Measurements from ENCODE around the gene SYTL3. TPM values are rescaled to one million over a fixed set of nuclear protein-coding genes. Genes with fewer than 3 reads are reported as not detected.

Gene SYTL3
- total RNA-seq, 1 experiment from 2014 or later = 1.8 TPM

DNA sequence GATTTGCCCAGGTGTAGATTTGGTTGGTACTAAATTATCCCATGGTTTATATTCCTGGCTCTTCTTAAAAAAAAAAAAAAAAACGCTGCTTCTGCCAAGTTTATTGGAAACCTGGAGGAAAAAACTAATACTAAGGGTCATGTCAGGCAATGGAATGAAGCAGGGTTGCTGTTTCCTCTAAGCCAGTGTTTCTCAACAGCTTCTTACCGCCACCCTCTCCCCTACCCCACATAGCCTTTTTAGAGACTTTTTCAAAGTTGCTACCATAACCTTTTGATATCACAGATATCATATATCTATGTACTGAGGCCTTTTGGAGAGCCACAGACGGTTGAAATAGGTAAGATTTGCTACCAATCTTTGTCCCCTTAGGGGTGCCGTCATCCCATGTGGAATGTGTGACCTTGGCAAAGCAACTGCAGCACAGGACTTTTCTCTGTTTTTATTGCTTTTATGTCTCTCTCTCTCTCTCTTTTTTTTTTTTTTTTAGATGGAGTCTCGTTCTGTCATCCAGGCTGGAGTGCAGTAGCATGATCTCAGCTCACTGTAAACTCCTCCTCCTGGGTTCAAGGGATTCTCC, 35.0 kb downstream of the SYTL3 start:
- no peaks in the 10 kb centered on the region for H4K20me1 ChIP-seq (ENCODE audit: low read length)
- H3K4me3 ChIP-seq (ENCODE audit: low read length) = no peak overlapping the region
- H3K36me3 ChIP-seq (ENCODE audit: low read depth, low read length) = no peaks in the 10 kb centered on the region
- no peaks in the 10 kb centered on the region for H3K9me3 ChIP-seq (ENCODE audit: low read length)
- H3F3A ChIP-seq (ENCODE audit: low read length, unreplicated experiment) = no peaks in the 10 kb centered on the region
- H3K9ac ChIP-seq (ENCODE audit: low read length) = no peak overlapping the region
- POLR2A ChIA-PET (ENCODE audit: unreplicated experiment) = no interaction called here
- no TSS peak for BruUV-seq (replicated peaks)
- no peak overlapping the region for H2AFZ ChIP-seq (ENCODE audit: low read length)
- ATAC-seq = no peak
- H3K27me3 ChIP-seq (ENCODE audit: low read length) = no peaks in the 10 kb centered on the region
- no peak overlapping the region for H3K27ac ChIP-seq (ENCODE audit: low read length)
- intact Hi-C loops (cut with micrococcal nuclease) = loop anchor here (5.0 kb wide), 1 partner anchor 43 kb away; the partner anchor contains the start of gene DYNLT1
- CTCF ChIA-PET = no interaction called here
- H3K79me2 ChIP-seq (ENCODE audit: low read length) = no peaks in the 10 kb centered on the region
- no peak overlapping the region for H3K4me2 ChIP-seq (ENCODE audit: low read length)
- H3K9me2 ChIP-seq (replicated peaks; ENCODE audit: low read length) = no peaks in the 10 kb centered on the region
- H3K4me1 ChIP-seq (ENCODE audit: insufficient read depth, low read length) = peaks cover 29% of the 10 kb centered on the region
- TF ChIP-seq, protein P1, sequence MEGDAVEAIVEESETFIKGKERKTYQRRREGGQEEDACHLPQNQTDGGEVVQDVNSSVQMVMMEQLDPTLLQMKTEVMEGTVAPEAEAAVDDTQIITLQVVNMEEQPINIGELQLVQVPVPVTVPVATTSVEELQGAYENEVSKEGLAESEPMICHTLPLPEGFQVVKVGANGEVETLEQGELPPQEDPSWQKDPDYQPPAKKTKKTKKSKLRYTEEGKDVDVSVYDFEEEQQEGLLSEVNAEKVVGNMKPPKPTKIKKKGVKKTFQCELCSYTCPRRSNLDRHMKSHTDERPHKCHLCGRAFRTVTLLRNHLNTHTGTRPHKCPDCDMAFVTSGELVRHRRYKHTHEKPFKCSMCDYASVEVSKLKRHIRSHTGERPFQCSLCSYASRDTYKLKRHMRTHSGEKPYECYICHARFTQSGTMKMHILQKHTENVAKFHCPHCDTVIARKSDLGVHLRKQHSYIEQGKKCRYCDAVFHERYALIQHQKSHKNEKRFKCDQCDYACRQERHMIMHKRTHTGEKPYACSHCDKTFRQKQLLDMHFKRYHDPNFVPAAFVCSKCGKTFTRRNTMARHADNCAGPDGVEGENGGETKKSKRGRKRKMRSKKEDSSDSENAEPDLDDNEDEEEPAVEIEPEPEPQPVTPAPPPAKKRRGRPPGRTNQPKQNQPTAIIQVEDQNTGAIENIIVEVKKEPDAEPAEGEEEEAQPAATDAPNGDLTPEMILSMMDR (conservative IDR thresholded peaks at IDR 0.05; ENCODE audit: low read depth, low read length) = no peak
- TF ChIP-seq EZH2phosphoT487 (IDR thresholded peaks at IDR 0.05; ENCODE audit: borderline replicate concordance, low read length) (no peak), EZH2 (IDR thresholded peaks at IDR 0.05; ENCODE audit: low read length, unreplicated experiment) (no peak)
- no peak for DNase-seq

DNA sequence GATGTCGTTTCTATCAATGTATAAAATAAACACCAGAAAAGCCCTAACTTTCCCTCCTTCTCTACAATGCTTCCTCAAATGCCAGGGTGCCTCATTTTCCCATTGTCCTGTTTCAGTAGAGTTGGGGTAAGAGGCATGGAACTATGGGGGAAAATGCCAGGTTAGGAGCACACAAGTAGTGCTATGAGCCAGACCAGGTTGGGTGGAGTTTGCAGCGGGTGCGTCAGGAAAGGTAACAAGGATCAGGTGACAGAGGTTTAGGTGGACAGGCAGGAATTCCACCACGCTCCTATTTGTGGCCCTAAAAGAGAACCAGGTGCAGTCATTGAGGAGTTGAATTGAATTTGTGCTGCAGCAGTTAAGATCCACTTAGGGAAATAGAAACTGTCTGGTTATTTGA, 36.5 kb downstream of the SYTL3 start:
- no peak for TF ChIP-seq EZH2 (IDR thresholded peaks at IDR 0.05; ENCODE audit: low read length, unreplicated experiment)
- TF ChIP-seq, protein P1 (conservative IDR thresholded peaks at IDR 0.05; ENCODE audit: low read depth, low read length) = no peak
- no peak for TF ChIP-seq EZH2phosphoT487 (IDR thresholded peaks at IDR 0.05; ENCODE audit: borderline replicate concordance, low read length)
- intact Hi-C loops (cut with micrococcal nuclease) = loop anchor here (5.0 kb wide), 1 partner anchor 44 kb away; the partner anchor contains the start of gene DYNLT1
- ATAC-seq (peak; percentile 51), DNase-seq (peak; percentile 53)
- Histone ChIP-seq H3K4me3 (ENCODE audit: low read length) (no peak overlapping the region), H3K27ac (ENCODE audit: low read length) (peak overlapping the region; percentile 22; the same call in 1 of the 2 replicates), H3F3A (ENCODE audit: low read length, unreplicated experiment) (no peaks in the 10 kb centered on the region), H3K79me2 (ENCODE audit: low read length) (no peaks in the 10 kb centered on the region), H3K9ac (ENCODE audit: low read length) (no peak overlapping the region), H3K27me3 (ENCODE audit: low read length) (no peaks in the 10 kb centered on the region), H3K9me2 (replicated peaks; ENCODE audit: low read length) (no peaks in the 10 kb centered on the region), H3K9me3 (ENCODE audit: low read length) (no peaks in the 10 kb centered on the region), H3K4me2 (ENCODE audit: low read length) (0 out of 2 replicates have a peak overlapping the region, but pooled peaks have one; percentile 6), H4K20me1 (ENCODE audit: low read length) (no peaks in the 10 kb centered on the region), H2AFZ (ENCODE audit: low read length) (peak overlapping the region; percentile 52), H3K36me3 (ENCODE audit: low read depth, low read length) (no peaks in the 10 kb centered on the region; the same call in 1 of the 2 replicates), H3K4me1 (ENCODE audit: insufficient read depth, low read length) (peaks cover 29% of the 10 kb centered on the region)
- ChIA-PET POLR2A (ENCODE audit: unreplicated experiment) (no interaction called here), CTCF (no interaction called here)
- BruUV-seq (replicated peaks) = no TSS peak

DNA sequence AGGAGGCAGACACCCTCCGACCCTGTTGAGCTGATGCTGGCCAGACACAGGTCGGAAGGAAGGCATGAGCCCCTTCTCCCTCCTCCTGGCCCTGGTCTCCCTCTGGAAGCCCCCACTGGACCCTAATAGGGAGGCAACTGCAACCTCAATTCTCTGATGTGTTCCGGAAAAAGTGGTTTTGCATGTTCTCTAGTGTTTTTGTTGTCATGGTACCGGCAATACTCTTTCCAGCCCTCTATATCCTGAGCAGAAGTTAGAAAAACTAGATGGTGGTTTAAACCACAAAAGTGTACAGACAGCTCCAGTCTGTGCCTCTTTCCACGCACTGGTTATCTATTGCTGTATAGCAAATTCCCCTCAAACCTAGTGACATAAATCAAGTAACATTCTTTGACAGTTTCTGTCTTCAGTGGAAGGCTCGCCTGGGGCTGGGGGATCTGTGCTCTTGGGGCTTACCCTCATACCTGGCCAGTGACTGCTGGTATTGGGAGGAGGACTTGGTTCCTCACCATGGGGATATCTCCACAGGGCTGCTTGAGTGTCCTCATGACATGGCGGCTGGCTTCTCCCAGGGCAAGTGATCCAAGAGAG, 37.0 kb downstream of the SYTL3 start:
- CTCF ChIA-PET = no interaction called here
- POLR2A ChIA-PET (ENCODE audit: unreplicated experiment) = no interaction called here

More for the DNA sequence above, 37.0 kb downstream of the SYTL3 start:
- no peak overlapping the region for H3K4me3 ChIP-seq (ENCODE audit: low read length)
- no peak for ATAC-seq
- no peaks in the 10 kb centered on the region for H3K9me3 ChIP-seq (ENCODE audit: low read length)
- no peaks in the 10 kb centered on the region; the same call in 1 of the 2 replicates for H3K36me3 ChIP-seq (ENCODE audit: low read depth, low read length)
- TF ChIP-seq EZH2 (IDR thresholded peaks at IDR 0.05; ENCODE audit: low read length, unreplicated experiment) (no peak), EZH2phosphoT487 (IDR thresholded peaks at IDR 0.05; ENCODE audit: borderline replicate concordance, low read length) (no peak)
- TF ChIP-seq, protein P1 (conservative IDR thresholded peaks at IDR 0.05; ENCODE audit: low read depth, low read length) = no peak
- H3K9me2 ChIP-seq (replicated peaks; ENCODE audit: low read length) = no peaks in the 10 kb centered on the region
- H3K4me2 ChIP-seq (ENCODE audit: low read length) = 0 out of 2 replicates have a peak overlapping the region, but pooled peaks have one; percentile 6
- H3K9ac ChIP-seq (ENCODE audit: low read length) = no peak overlapping the region
- no peaks in the 10 kb centered on the region for H3F3A ChIP-seq (ENCODE audit: low read length, unreplicated experiment)
- no peak for DNase-seq
- BruUV-seq (replicated peaks) = no TSS peak
- H3K4me1 ChIP-seq (ENCODE audit: insufficient read depth, low read length) = peaks cover 29% of the 10 kb centered on the region
- H3K27ac ChIP-seq (ENCODE audit: low read length) = peak overlapping the region; percentile 22; the same call in 1 of the 2 replicates
- H3K27me3 ChIP-seq (ENCODE audit: low read length) = no peaks in the 10 kb centered on the region
- peak overlapping the region; percentile 52; the same call in 1 of the 2 replicates for H2AFZ ChIP-seq (ENCODE audit: low read length)
- H4K20me1 ChIP-seq (ENCODE audit: low read length) = no peaks in the 10 kb centered on the region
- intact Hi-C loops (cut with micrococcal nuclease) = loop anchor here (5.0 kb wide), 1 partner anchor 45 kb away; the partner anchor contains the start of gene DYNLT1
- no peaks in the 10 kb centered on the region for H3K79me2 ChIP-seq (ENCODE audit: low read length)

Data from PC-3 (cell line).